ENCODE measurements around the gene MIGA1. TPM values are rescaled to one million over a fixed set of nuclear protein-coding genes. Genes with fewer than 3 reads are reported as not detected.

The MIGA1 gene
- total RNA-seq, 4 donors from 2014 or later = 3.8 to 12.6 (median 7.5) TPM

DNA sequence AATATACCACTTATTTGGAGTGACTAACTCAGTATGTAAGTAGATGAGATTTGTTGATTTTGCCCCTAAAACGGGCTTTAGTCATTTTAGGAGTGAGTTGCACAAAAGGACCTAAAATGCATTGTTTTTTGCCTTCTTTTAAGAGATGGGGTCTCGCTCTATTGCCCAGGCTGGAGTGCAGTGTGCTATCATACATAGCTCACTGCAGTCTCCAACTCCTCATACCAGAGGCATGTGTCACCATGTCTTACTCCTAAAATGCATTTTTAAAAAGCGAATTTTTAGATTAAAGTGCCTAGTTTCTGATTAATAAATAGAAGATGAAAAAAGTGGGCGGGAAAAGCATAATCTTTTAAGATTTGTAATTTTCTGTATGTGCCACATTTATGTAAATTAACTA, 97.4 kb downstream of the MIGA1 start:
- intact Hi-C loops (cut with DNase I) = no loop called here
- Histone ChIP-seq H3K4me3 (no peak overlapping the region), H3K36me3 (peaks cover 0 to 26% (median 0%) of the 10 kb centered on the region in 3 donors), H3K9me3 (no peaks in the 10 kb centered on the region), H3K4me1 (no peaks in the 10 kb centered on the region), H3K27me3 (no peaks in the 10 kb centered on the region), H3K27ac (no peak overlapping the region)
- TF ChIP-seq POLR2A (IDR thresholded peaks at IDR 0.05) = no peak
- TF ChIP-seq, protein P1, sequence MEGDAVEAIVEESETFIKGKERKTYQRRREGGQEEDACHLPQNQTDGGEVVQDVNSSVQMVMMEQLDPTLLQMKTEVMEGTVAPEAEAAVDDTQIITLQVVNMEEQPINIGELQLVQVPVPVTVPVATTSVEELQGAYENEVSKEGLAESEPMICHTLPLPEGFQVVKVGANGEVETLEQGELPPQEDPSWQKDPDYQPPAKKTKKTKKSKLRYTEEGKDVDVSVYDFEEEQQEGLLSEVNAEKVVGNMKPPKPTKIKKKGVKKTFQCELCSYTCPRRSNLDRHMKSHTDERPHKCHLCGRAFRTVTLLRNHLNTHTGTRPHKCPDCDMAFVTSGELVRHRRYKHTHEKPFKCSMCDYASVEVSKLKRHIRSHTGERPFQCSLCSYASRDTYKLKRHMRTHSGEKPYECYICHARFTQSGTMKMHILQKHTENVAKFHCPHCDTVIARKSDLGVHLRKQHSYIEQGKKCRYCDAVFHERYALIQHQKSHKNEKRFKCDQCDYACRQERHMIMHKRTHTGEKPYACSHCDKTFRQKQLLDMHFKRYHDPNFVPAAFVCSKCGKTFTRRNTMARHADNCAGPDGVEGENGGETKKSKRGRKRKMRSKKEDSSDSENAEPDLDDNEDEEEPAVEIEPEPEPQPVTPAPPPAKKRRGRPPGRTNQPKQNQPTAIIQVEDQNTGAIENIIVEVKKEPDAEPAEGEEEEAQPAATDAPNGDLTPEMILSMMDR (IDR thresholded peaks at IDR 0.05) = no peak
- DNase-seq = no peak
- 84 to 91% methylated on average over 4 of the region's 4 CpGs for WGBS, 2 donors

DNA sequence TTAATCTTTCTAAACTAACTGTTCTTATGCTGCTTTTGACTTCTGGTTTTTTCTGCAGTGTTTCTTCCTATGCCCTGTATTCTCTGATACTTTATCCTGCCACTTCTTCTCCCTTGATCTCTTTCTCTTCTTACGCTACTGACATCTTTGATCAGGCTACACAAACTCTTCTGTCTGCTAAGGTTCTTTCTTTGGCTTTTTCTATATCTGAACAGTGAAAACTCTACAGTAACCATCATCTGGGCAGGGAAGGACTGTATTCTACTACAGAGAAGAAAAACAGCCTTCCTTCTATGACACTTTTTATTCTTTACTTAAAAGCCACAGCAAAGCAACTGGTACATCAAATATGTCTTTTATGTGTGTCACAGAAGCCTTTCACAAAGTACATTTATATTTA, 101.6 kb downstream of the MIGA1 start:
- intact Hi-C loops (cut with DNase I) = no loop called here
- H3K4me1 ChIP-seq = no peaks in the 10 kb centered on the region
- no peak overlapping the region for H3K4me3 ChIP-seq
- 93 to 100% methylated on average over 1 of the region's 1 CpG for WGBS, 2 donors
- DNase-seq = no peak
- H3K36me3 ChIP-seq = no peaks in the 10 kb centered on the region
- TF ChIP-seq, protein P1 (IDR thresholded peaks at IDR 0.05) = no peak
- TF ChIP-seq POLR2A (IDR thresholded peaks at IDR 0.05) = no peak
- no peaks in the 10 kb centered on the region for H3K9me3 ChIP-seq
- H3K27ac ChIP-seq = no peak overlapping the region
- no peaks in the 10 kb centered on the region for H3K27me3 ChIP-seq

DNA sequence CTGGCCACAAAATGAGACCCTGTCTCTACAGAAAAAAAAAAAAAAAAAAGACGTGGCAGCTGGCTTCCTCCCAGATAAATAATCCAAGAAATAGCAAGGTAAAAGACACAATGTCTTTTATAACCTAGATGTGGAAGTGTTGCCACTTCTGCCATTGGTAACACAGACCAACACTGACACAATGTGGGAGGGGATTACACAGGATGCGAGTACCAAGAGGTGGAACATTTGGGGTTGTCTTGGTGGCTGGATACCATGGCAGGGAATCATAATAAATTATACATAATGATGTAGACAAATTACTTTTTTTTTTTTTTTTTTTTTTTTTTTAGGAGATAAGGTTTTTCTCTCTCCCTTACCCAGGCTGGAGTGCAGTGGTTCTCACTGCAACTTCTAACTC, 103.0 kb downstream of the MIGA1 start:
- Histone ChIP-seq H3K4me3 (no peak overlapping the region), H3K4me1 (peaks cover 0 to 4% (median 0%) of the 10 kb centered on the region in 3 donors), H3K27ac (no peak overlapping the region), H3K9me3 (no peaks in the 10 kb centered on the region), H3K27me3 (no peaks in the 10 kb centered on the region), H3K36me3 (no peaks in the 10 kb centered on the region)
- TF ChIP-seq, protein P1 (IDR thresholded peaks at IDR 0.05) = no peak
- TF ChIP-seq POLR2A (IDR thresholded peaks at IDR 0.05) = no peak
- 56 to 62% methylated on average over 2 of the region's 2 CpGs for WGBS, 2 donors
- DNase-seq = no peak
- intact Hi-C loops (cut with DNase I) = no loop called here

DNA sequence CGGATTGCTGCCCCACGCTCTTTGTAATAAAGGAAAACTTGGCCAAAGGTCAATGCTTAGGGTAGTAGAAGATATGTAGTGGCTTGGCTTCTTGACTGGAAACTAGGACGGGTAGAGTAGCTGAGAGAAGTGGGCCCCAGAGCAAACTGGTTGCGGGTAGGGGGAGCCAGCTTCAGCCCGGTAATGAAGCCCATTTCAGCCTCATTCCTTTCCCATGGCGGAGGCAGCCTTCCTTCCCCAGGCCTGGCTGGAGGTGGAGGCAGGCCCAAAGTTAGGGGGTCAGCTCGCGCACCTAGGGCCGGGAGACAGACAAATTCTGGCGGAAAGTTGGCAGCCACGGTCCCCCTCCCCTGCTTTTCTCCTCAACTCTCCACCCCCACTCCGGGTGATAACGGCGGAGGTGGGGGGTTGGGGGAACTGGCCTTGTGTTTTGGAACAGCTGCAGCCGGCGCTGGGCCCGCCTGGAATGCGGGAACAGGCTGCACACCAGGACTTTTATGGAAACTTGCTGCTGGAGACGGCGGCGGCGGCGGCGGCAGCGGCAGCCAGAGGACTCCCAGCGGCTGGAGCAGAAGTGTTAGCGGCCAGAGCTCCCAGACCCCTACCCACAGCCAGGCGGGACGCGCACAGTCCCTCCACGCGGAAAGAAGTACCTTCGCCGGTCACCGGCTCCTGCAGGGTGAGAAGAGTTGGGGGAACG, 108.8 kb downstream of the MIGA1 start, which contains the start of gene NEXN:
Gene NEXN (plus strand): TSS at position 544 of the 700 bp plus-strand sequence. CDS start 27,483 bp downstream, outside the sequence.
- H3K36me3 ChIP-seq = no peaks in the 10 kb centered on the region
- peaks cover 0 to 25% (median 0%) of the 10 kb centered on the region in 3 donors for H3K4me1 ChIP-seq
- no peaks in the 10 kb centered on the region for H3K9me3 ChIP-seq
- intact Hi-C loops (cut with DNase I) = no loop called here
- peak within 1 kb of the TSS; percentile 77 to 92 (median 84) for H3K27ac ChIP-seq
- TF ChIP-seq, protein P1 (IDR thresholded peaks at IDR 0.05) = no peak
- peak in 2 of 4 donors; percentile 42 to 54 for TF ChIP-seq POLR2A (IDR thresholded peaks at IDR 0.05)
- WGBS, 2 donors = 19 to 29% methylated on average over 13 to 25 of the region's 36 CpGs
- no peak for DNase-seq
- H3K4me3 ChIP-seq = peak within 1 kb of the TSS; percentile 53 to 75 (median 65)
- H3K27me3 ChIP-seq = peaks cover 0 to 7% (median 0%) of the 10 kb centered on the region in 4 donors

DNA sequence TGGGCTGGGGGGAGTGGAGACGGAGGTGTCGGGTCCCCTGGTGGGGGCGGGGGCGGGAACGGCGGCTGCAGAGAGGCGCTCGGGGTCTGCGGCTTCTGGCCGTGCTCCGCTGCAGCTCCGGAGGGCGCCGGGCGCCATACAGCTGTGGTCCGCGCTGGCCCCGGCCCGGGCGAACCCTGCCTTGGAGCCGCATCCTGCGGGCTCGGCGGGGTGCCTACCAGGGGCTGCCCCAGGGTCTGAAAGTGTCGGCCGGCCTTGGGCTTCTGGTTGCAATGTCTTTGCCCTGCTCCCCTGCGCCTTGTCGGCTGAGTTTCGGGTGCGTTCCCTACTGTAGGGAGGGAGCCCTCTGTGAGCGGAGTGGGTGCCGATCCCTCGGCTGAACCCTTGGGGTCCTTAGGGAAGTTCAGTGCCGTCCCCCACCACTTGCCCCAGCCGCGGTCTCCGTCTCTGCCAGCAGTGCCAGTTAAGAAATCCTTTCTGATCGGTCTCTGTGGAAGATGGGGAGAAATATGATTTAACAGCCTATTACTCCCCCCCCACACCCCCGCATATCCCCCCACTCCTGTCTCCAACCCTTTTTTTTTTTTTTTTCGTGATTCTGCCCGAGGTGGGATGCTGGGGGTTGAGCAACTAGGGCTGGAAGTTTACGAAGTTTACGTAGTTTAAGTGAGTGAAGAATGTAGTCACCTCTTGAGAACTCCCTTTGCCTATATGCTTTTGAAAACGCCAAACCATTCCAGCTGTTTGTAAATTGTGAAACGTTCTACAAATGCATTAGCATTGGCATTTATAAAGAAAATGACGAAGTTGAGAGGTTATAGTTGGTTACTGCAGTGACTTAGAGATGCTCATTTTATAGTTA, 109.6 kb downstream of the MIGA1 start:
- TF ChIP-seq, protein P1 (IDR thresholded peaks at IDR 0.05) = no peak
- Histone ChIP-seq H3K4me1 (peaks cover 0 to 25% (median 0%) of the 10 kb centered on the region in 3 donors), H3K9me3 (no peaks in the 10 kb centered on the region), H3K36me3 (no peaks in the 10 kb centered on the region), H3K27me3 (peaks cover 0 to 7% (median 0%) of the 10 kb centered on the region in 4 donors), H3K4me3 (peak overlapping the region; percentile 53 to 75 (median 65)), H3K27ac (peak overlapping the region; percentile 77 to 92 (median 84))
- DNase-seq = no peak
- WGBS, 2 donors = 3 to 4% methylated on average over 19 to 23 of the region's 46 CpGs
- intact Hi-C loops (cut with DNase I) = no loop called here

Measured in esophagus squamous epithelium (tissue), 5 donors.